Parathyroid adenoma (tissue), 2 donors: ENCODE results near the gene CREBRF.
A peak's percentile ranks its signal among the peaks of the same experiment; 100 is the strongest.

Experiments used
- H2AFZ ChIP-seq: fragments of 300-600 bp; sonication (generic); one replicate; pipeline ENCODE4 v1.7.0; 2017; ENCODE audit warnings: antibody characterized with exemption, mild to moderate bottlenecking
- H3K27ac ChIP-seq: fragments of 300-600 bp; sonication (generic); one replicate; pipeline ENCODE4 v1.7.0; 2017
- H3K27me3 ChIP-seq: fragments of 300-600 bp; sonication (generic); one replicate; pipeline ENCODE4 v1.7.0; 2017; ENCODE audit warnings: low read length; ENCODE audit not compliant: control insufficient read depth, insufficient read depth
- H3K36me3 ChIP-seq: fragments of 300-600 bp; sonication (generic); one replicate; pipeline ENCODE4 v1.7.0; 2017; ENCODE audit warnings: low read length; ENCODE audit not compliant: control insufficient read depth, insufficient read depth
- H3K4me1 ChIP-seq: fragments of 300-600 bp; sonication (generic); one replicate; pipeline ENCODE4 v1.7.0; 2017; ENCODE audit warnings: control low read depth
- H3K4me2 ChIP-seq: fragments of 300-600 bp; sonication (generic); one replicate; pipeline ENCODE4 v1.7.0; 2017; ENCODE audit warnings: low read length
- H3K4me3 ChIP-seq: fragments of 300-600 bp; sonication (generic); one replicate; pipeline ENCODE4 v1.7.0; 2017; ENCODE audit warnings: low read depth, low read length
- H3K79me2 ChIP-seq: fragments of 300-600 bp; sonication (generic); one replicate; pipeline ENCODE4 v1.7.0; 2017; ENCODE audit warnings: control low read depth
- H3K9ac ChIP-seq: fragments of 300-600 bp; sonication (generic); one replicate; pipeline ENCODE4 v1.7.0; 2017; ENCODE audit warnings: mild to moderate bottlenecking
- H3K9me3 ChIP-seq: fragments of 300-600 bp; sonication (generic); one replicate; pipeline ENCODE4 v1.7.0; 2017; ENCODE audit warnings: low read length; ENCODE audit not compliant: control insufficient read depth
- CTCF ChIP-seq: fragments of 300-600 bp; sonication (generic); IDR thresholded peaks from one replicate; pipeline ENCODE4 v1.7.0; 2017; ENCODE audit warnings: antibody characterized with exemption, mild to moderate bottlenecking
- donor health status: primary hyperparathyroidism.

CREBRF gene

GRCh38 chr5:173055983-173056782 lies at the start of gene CREBRF:
CREBRF (plus strand) TSS chr5:173056352; CDS start chr5:173080776, 24,424 bp downstream.
- peak within 1 kb of the TSS; percentile 95 for H3K4me2 ChIP-seq
- TF ChIP-seq CTCF, result no peak
- H3K4me1 ChIP-seq, result peaks cover 14% of the 10 kb centered on the region
- H3K9me3 ChIP-seq, result no peaks in the 10 kb centered on the region
- peak within 1 kb of the TSS; percentile 81 for H3K27ac ChIP-seq
- peak within 1 kb of the TSS; percentile 96 for H3K4me3 ChIP-seq
- H3K36me3 ChIP-seq, result no peaks in the 10 kb centered on the region
- H2AFZ ChIP-seq, result peak within 1 kb of the TSS; percentile 86
- no peaks in the 10 kb centered on the region for H3K27me3 ChIP-seq
- peak within 1 kb of the TSS; percentile 73 for H3K9ac ChIP-seq
- peaks cover 18% of the 10 kb centered on the region for H3K79me2 ChIP-seq

- Histone ChIP-seq H2AFZ (no peak overlapping the region), H3K27ac (no peak overlapping the region), H3K79me2 (peaks cover 18% of the 10 kb centered on the region), H3K36me3 (no peaks in the 10 kb centered on the region), H3K4me3 (no peak overlapping the region), H3K4me1 (peaks cover 3% of the 10 kb centered on the region), H3K27me3 (no peaks in the 10 kb centered on the region), H3K9me3 (no peaks in the 10 kb centered on the region), H3K9ac (no peak overlapping the region), H3K4me2 (no peak overlapping the region)
- TF ChIP-seq CTCF, result no peak
These were observed 46.1 kb upstream of the CREBRF start for GRCh38 chr5:173010021-173010420.

- H3K4me1 ChIP-seq, result peaks cover 10% of the 10 kb centered on the region
- H3K79me2 ChIP-seq, result peaks cover 14% of the 10 kb centered on the region
- TF ChIP-seq CTCF, result peak; percentile 64
- H3K36me3 ChIP-seq, result no peaks in the 10 kb centered on the region
- no peak overlapping the region for H3K9ac ChIP-seq
- H3K4me3 ChIP-seq, result no peak overlapping the region
- H3K9me3 ChIP-seq, result no peaks in the 10 kb centered on the region
- no peak overlapping the region for H3K27ac ChIP-seq
- no peak overlapping the region for H3K4me2 ChIP-seq
- H3K27me3 ChIP-seq, result no peaks in the 10 kb centered on the region
- H2AFZ ChIP-seq, result no peak overlapping the region
These were observed 45.3 kb upstream of the CREBRF start for GRCh38 chr5:173010547-173011464.

- Histone ChIP-seq H3K36me3 (no peaks in the 10 kb centered on the region), H3K9ac (no peak overlapping the region), H3K4me1 (peaks cover 18% of the 10 kb centered on the region), H3K9me3 (no peaks in the 10 kb centered on the region), H3K27me3 (no peaks in the 10 kb centered on the region), H2AFZ (no peak overlapping the region), H3K27ac (no peak overlapping the region), H3K4me2 (no peak overlapping the region), H3K79me2 (peaks cover 12% of the 10 kb centered on the region), H3K4me3 (no peak overlapping the region)
- no peak for TF ChIP-seq CTCF
These were observed 44.6 kb upstream of the CREBRF start for GRCh38 chr5:173011566-173011965.
